Lower lobe of right lung (tissue), 2 donors: ENCODE measurements around the gene TDRD7. TPM values are rescaled to one million over a fixed set of nuclear protein-coding genes. Genes with fewer than 3 reads are reported as not detected.
A peak's percentile ranks its signal among the peaks of the same experiment; 100 is the strongest.

Experiments used
- ATAC-seq, 2 donors: fragments of 200-7000 bp; cut with Tn5 transposase; one replicate each; pipeline ENCODE4 v1.9.1; 2020 to 2022; ENCODE audit warnings: mild to moderate bottlenecking in 2 of 2, moderate library complexity in 2 of 2
- DNase-seq: peaks from one replicate; pipeline ENCODE4 v3.0.0-alpha.2; 2020
- H3K27ac ChIP-seq: fragments of 200-600 bp; one replicate; pipeline ENCODE4 v1.8.0; 2022
- H3K27me3 ChIP-seq: fragments of 200-600 bp; one replicate; pipeline ENCODE4 v1.8.0; 2022; ENCODE audit warnings: low read depth
- H3K36me3 ChIP-seq: fragments of 200-600 bp; one replicate; pipeline ENCODE4 v1.8.0; 2022; ENCODE audit warnings: mild to moderate bottlenecking
- H3K4me1 ChIP-seq: fragments of 200-600 bp; one replicate; pipeline ENCODE4 v1.8.0; 2022
- H3K4me3 ChIP-seq: fragments of 200-600 bp; one replicate; pipeline ENCODE4 v1.8.0; 2022; ENCODE audit warnings: mild to moderate bottlenecking
- H3K9me3 ChIP-seq: fragments of 200-600 bp; one replicate; pipeline ENCODE4 v1.8.0; 2022
- intact Hi-C: fragments of 100-400 bp; cut with DNase I; formaldehyde crosslinking; loops from one replicate; pipeline ENCODE4 v1.11.0; 2022
- total RNA-seq: library from RNA; stranded (reverse); fragmentation: NEBNext Ultra II Directional; extraction: Animal tissue kit (Norgen Biotek cat#: 25700); gene quantifications from one replicate; pipeline ENCODE4 v1.2.1, GENCODE V29; 2021
- TF ChIP-seq, protein P1 (sequence below): fragments of 200-600 bp; IDR thresholded peaks from one replicate; pipeline ENCODE4 v1.8.0; 2022; ENCODE audit warnings: antibody characterized with exemption, mild to moderate bottlenecking
- donor health status: DM: no; HTN: yes; CAD: no; lungs with severe emphysema.

TDRD7 gene
- total RNA-seq, 1 donor from 2014 or later = 22.2 TPM

DNA sequence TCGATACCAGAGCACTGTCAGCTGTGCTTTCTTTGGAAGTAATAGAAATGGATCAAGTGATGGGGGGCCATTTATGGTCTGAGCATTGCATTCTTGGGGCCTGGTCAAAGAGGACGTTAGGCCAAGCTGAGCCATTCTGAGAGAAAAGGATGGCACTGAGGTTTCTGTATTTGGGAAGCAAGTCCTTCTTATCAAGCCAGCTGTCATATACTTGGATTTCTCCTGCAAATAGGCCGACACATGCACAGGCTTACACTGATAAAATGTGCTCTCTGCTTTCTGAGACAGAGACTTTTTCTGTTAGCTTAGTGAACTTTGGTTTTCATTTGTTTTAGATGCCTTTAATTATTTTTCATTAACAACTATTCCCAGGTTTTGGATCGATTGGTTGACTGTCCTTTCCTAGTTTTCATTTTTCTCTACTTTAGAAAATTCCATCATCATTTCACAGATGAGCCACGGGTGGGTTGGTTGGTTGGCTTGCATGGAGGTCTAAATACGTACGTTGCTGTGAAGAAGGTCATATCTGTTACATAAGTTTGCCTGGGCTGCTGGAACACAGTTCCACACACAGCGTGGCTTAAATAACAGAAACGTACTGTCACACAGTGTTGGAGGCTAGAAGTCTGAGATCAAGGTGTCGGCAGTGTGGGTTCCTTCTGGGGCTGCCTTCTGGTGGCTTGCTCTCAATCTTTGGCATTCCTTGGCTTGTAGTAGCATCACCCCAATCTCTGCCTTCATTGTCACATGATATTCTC lies 109.9 kb downstream of the TDRD7 start:
- Histone ChIP-seq H3K9me3 (no peaks in the 10 kb centered on the region), H3K4me3 (no peak overlapping the region), H3K36me3 (peaks cover 3% of the 10 kb centered on the region), H3K27me3 (no peaks in the 10 kb centered on the region), H3K27ac (no peak overlapping the region), H3K4me1 (peaks cover 26% of the 10 kb centered on the region)
- ATAC-seq (no peak), DNase-seq (no peak)
- intact Hi-C loops = no loop called here
- TF ChIP-seq, protein P1, sequence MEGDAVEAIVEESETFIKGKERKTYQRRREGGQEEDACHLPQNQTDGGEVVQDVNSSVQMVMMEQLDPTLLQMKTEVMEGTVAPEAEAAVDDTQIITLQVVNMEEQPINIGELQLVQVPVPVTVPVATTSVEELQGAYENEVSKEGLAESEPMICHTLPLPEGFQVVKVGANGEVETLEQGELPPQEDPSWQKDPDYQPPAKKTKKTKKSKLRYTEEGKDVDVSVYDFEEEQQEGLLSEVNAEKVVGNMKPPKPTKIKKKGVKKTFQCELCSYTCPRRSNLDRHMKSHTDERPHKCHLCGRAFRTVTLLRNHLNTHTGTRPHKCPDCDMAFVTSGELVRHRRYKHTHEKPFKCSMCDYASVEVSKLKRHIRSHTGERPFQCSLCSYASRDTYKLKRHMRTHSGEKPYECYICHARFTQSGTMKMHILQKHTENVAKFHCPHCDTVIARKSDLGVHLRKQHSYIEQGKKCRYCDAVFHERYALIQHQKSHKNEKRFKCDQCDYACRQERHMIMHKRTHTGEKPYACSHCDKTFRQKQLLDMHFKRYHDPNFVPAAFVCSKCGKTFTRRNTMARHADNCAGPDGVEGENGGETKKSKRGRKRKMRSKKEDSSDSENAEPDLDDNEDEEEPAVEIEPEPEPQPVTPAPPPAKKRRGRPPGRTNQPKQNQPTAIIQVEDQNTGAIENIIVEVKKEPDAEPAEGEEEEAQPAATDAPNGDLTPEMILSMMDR = no peak

DNA sequence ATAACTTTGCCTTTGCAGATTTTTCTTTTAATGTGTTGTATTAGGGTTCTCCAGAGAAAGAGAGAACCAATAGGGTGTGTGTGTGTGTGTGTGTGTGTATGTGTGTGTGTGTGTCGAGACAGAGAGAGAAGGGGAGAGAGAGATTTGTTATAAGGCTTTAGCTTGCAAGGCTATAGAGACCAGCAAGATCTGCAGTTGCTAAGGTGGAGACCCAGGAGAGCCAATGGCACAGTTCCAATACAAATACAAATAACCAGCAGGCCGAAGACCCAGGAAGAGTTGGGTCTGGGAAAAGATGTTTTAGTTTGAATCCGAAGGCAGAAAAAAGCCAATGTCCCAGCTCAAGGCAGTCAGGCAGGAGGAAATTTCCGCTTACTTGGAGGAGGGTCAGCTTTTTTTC lies 112.5 kb downstream of the TDRD7 start:
- Histone ChIP-seq H3K9me3 (no peaks in the 10 kb centered on the region), H3K4me3 (no peak overlapping the region), H3K27ac (no peak overlapping the region), H3K4me1 (peaks cover 15% of the 10 kb centered on the region), H3K27me3 (no peaks in the 10 kb centered on the region), H3K36me3 (peaks cover 3% of the 10 kb centered on the region)
- intact Hi-C loops = no loop called here
- TF ChIP-seq, protein P1 = no peak
- DNase-seq = no peak
- ATAC-seq = no peak

DNA sequence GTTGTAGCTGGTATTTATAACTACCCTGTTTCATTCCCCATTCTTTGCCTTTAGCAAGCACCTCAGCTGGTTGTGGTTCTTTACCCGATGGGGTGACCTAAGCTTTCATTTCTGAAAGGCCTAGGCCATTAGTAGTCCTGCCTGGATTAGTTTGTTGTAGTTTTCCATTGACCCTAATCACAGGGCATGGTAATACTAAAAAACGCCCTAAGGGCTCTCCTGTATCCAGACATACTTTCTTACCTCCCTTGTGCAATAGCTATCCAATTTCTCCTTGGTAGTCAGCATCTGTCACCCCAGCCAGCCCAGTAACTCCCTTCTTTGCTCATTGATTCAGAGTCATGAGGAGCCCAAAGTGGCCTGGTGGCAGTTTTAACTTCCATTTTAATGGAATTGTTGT lies 113.6 kb downstream of the TDRD7 start:
- no peaks in the 10 kb centered on the region for H3K9me3 ChIP-seq

DNA sequence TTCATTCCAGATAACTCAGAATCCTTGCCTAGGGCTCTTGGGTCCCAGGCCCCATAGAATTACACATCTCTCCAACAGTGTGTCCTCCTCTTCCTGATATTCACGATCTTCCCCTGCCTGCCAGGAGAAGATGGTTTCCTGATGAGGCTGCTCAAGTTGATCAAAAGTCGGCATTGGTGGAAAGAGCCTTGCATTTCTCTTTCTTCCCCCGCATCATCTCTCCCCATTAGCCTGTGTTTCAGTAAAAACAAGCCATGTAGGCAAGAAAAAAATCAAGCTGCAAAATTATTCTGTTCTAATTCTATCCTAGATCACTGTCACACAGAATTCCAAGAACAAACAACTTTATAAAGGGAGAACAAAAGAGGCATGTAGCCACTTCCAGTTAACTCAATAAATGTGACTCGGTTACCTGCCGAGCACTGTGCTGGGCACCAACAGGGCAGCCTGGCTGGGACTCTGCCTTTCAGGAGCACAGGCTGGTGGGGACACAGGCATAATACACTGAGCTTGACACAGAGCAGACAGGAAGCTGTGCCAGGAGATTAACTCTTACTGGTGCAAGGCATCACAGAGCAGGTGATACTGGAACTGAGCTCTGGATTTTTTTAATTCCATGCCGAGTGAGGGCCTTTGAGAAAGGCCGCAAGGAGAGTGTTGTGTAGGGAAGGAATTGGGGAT lies 115.1 kb downstream of the TDRD7 start:
- Histone ChIP-seq H3K27me3 (no peaks in the 10 kb centered on the region), H3K4me3 (no peak overlapping the region), H3K27ac (no peak overlapping the region), H3K9me3 (no peaks in the 10 kb centered on the region), H3K36me3 (peaks cover 3% of the 10 kb centered on the region), H3K4me1 (peaks cover 19% of the 10 kb centered on the region)
- ATAC-seq = no peak
- intact Hi-C loops = no loop called here
- TF ChIP-seq, protein P1 = no peak
- no peak for DNase-seq

More for the DNA sequence above, 113.6 kb downstream of the TDRD7 start:
- no peaks in the 10 kb centered on the region for H3K27me3 ChIP-seq
- no peak overlapping the region for H3K27ac ChIP-seq
- ATAC-seq (no peak), DNase-seq (no peak)
- TF ChIP-seq, protein P1 = no peak
- H3K4me1 ChIP-seq = peaks cover 19% of the 10 kb centered on the region
- peaks cover 3% of the 10 kb centered on the region for H3K36me3 ChIP-seq
- intact Hi-C loops = no loop called here
- no peak overlapping the region for H3K4me3 ChIP-seq

DNA sequence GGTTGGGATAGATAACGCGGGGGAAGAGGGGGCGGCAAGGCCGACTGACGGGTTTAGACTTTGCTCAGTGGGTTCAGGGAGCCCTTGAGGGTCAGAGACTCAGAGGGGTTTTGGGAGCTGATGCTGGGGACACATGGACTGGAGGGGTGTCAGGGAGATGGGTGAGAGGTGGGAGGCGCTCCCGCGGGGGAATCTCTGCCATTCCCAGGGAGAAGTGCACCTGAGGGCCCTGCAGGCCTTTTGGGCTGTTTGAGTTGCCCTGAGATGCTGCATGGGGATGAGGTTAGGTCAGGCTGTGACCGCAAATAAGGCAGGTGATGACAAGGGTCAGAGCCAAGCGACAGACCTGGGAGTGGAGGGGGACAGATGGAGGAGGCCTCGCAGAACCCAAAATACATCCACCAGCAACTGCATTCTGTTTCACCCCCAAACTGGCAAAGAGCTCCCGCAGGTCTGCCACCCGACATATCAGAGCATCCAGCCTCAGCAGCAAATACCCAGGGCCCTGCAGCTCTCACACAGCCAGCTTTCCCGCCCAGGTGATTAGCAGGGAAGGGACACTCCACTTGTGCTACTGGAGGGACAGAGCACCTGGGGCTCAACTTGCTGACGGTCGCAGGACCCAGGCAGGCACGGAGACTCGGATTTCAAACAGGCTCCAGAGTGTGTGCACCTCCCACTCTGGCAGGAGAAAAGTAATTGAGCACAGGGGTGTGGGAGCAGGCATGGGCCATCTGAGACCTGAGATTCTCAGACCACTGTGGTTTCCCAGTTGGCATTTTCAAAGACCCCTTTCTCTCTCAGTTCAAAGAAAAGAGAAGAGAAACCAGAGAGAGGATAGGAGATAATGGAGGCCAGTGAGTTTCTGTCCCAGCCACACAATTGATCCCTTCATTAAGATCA lies 116.0 kb downstream of the TDRD7 start:
- H3K4me1 ChIP-seq = peaks cover 19% of the 10 kb centered on the region
- intact Hi-C loops = no loop called here
- H3K9me3 ChIP-seq = no peaks in the 10 kb centered on the region
- H3K27me3 ChIP-seq = no peaks in the 10 kb centered on the region
- no peak overlapping the region for H3K4me3 ChIP-seq
- DNase-seq (no peak), ATAC-seq (peak; percentile 48 to 53)
- H3K36me3 ChIP-seq = peaks cover 3% of the 10 kb centered on the region
- TF ChIP-seq, protein P1 = no peak
- peak overlapping the region; percentile 79 for H3K27ac ChIP-seq
